Mesenchymal stem cell (in vitro differentiated cells and primary cell): Measurements from ENCODE around the gene SKI.
A peak's percentile ranks its signal among the peaks of the same experiment; 100 is the strongest.

Experiments used
- DNase-seq: peaks from one replicate; pipeline ENCODE4 v3.0.0-alpha.2; 2013
- H2AFZ ChIP-seq: one replicate; pipeline ENCODE4 v1.6.1; 2013; ENCODE audit warnings: low read depth, mild to moderate bottlenecking, control low read depth, inconsistent platforms, low read length, moderate library complexity
- H2AK5ac ChIP-seq: 2 replicates; pipeline ENCODE4 v1.6.1; 2013; ENCODE audit warnings: low read length, moderate library complexity, mild to moderate bottlenecking, inconsistent platforms; ENCODE audit not compliant: severe bottlenecking
- H2BK120ac ChIP-seq: one replicate; pipeline ENCODE4 v1.6.1; 2013; ENCODE audit warnings: low read depth, mild to moderate bottlenecking, inconsistent platforms, low read length, moderate library complexity
- H2BK12ac ChIP-seq, 2 experiments: one replicate each; pipeline ENCODE4 v1.6.1; 2013; ENCODE audit warnings: inconsistent platforms in 2 of 2, low read length in 2 of 2, mild to moderate bottlenecking in 2 of 2, moderate library complexity in 2 of 2, control low read depth in 1 of 2
- H2BK15ac ChIP-seq: one replicate; pipeline ENCODE4 v1.6.1; 2013; ENCODE audit warnings: mild to moderate bottlenecking, low read depth, inconsistent platforms; ENCODE audit not compliant: poor library complexity, severe bottlenecking
- H2BK5ac ChIP-seq: 2 replicates; pipeline ENCODE4 v1.6.1; 2013; ENCODE audit warnings: low read depth, mild to moderate bottlenecking, low read length, control low read depth, inconsistent platforms; ENCODE audit not compliant: poor library complexity, severe bottlenecking
- H3K14ac ChIP-seq, 2 experiments: one replicate each; pipeline ENCODE4 v1.6.1; 2013; ENCODE audit warnings: inconsistent platforms in 2 of 2, low read length in 2 of 2, control low read depth in 1 of 2, mild to moderate bottlenecking in 1 of 2, moderate library complexity in 1 of 2
- H3K18ac ChIP-seq, 2 experiments: one replicate each; pipeline ENCODE4 v1.6.1; 2013; ENCODE audit warnings: inconsistent platforms in 2 of 2, low read length in 2 of 2, control low read depth in 1 of 2, low read depth in 1 of 2, mild to moderate bottlenecking in 1 of 2
- H3K23ac ChIP-seq, 2 experiments: one replicate each; pipeline ENCODE4 v1.6.1; 2013; ENCODE audit warnings: inconsistent platforms in 2 of 2, low read length in 2 of 2, mild to moderate bottlenecking in 2 of 2, moderate library complexity in 2 of 2, control low read depth in 1 of 2
- H3K27ac ChIP-seq: 2 replicates; pipeline ENCODE4 v1.5.1; 2013; ENCODE audit warnings: mild to moderate bottlenecking, moderate library complexity, low read length, control low read depth, inconsistent platforms; ENCODE audit not compliant: poor library complexity, severe bottlenecking
- H3K27me3 ChIP-seq, 2 experiments: 2 replicates each; pipeline versions ENCODE4 v1.6.1 to v1.7.0; 2013; ENCODE audit warnings: low read length in 2 of 2, mild to moderate bottlenecking in 2 of 2, moderate library complexity in 2 of 2, control low read depth in 1 of 2, inconsistent platforms in 1 of 2; ENCODE audit not compliant: control insufficient read depth in 1 of 2, insufficient read depth in 1 of 2
- H3K36me3 ChIP-seq, 2 experiments: 2 replicates each; pipeline versions ENCODE4 v1.6.1 to v1.7.0; 2013; ENCODE audit warnings: low read length in 2 of 2, control low read depth in 1 of 2, inconsistent platforms in 1 of 2, low read depth in 1 of 2, mild to moderate bottlenecking in 1 of 2; ENCODE audit not compliant: insufficient read depth in 2 of 2, control insufficient read depth in 1 of 2
- H3K4ac ChIP-seq, 2 experiments: one replicate each; pipeline ENCODE4 v1.6.1; 2013; ENCODE audit warnings: inconsistent platforms in 2 of 2, low read length in 2 of 2, mild to moderate bottlenecking in 2 of 2, moderate library complexity in 2 of 2, control low read depth in 1 of 2, low read depth in 1 of 2
- H3K4me1 ChIP-seq: 2 replicates; pipeline ENCODE4 v1.6.1; 2013; ENCODE audit warnings: low read depth, low read length, control low read depth; ENCODE audit not compliant: control insufficient read depth, insufficient read depth
- H3K4me2 ChIP-seq: 2 replicates; pipeline ENCODE4 v1.6.1; 2013; ENCODE audit warnings: low read length, mild to moderate bottlenecking, inconsistent platforms; ENCODE audit not compliant: poor library complexity, severe bottlenecking
- H3K4me3 ChIP-seq, 2 experiments: 2 replicates each; pipeline versions ENCODE4 v1.5.1 to v1.7.0; 2013; ENCODE audit warnings: low read length in 2 of 2, mild to moderate bottlenecking in 2 of 2, control low read depth in 1 of 2, low read depth in 1 of 2; ENCODE audit not compliant: insufficient read depth in 1 of 2
- H3K79me1 ChIP-seq: replicated peaks from 2 replicates; pipeline ENCODE4 v1.6.1; 2013; ENCODE audit warnings: mild to moderate bottlenecking, control low read depth, low read length, inconsistent platforms; ENCODE audit not compliant: poor library complexity, severe bottlenecking
- H3K9ac ChIP-seq: 2 replicates; pipeline ENCODE4 v1.7.0; 2013; ENCODE audit warnings: mild to moderate bottlenecking, low read length, moderate library complexity
- H3K9me3 ChIP-seq: 2 replicates; pipeline ENCODE4 v1.7.0; 2013; ENCODE audit warnings: mild to moderate bottlenecking, low read length; ENCODE audit not compliant: control insufficient read depth
- H4K8ac ChIP-seq: one replicate; pipeline ENCODE4 v1.6.1; 2013; ENCODE audit warnings: inconsistent platforms, mild to moderate bottlenecking, low read length, moderate library complexity
- H4K91ac ChIP-seq: one replicate; pipeline ENCODE4 v1.6.1; 2013; ENCODE audit warnings: mild to moderate bottlenecking, low read length, inconsistent platforms
- WGBS: methylation state at CpG from one replicate; pipeline ENCODE4 v1.1.7; 2013; ENCODE audit warnings: mixed read lengths; 5-methylcytosine and 5-hydroxymethylcytosine counted together

SKI gene

GRCh38 chr1:2230781-2231531, 2.8 kb downstream of the SKI start:
- peak overlapping the region; percentile 64 to 92 for H3K4me3 ChIP-seq
- H2AK5ac ChIP-seq, result no peak overlapping the region
- peaks cover 0 to 24% of the 10 kb centered on the region in 2 experiments for H3K36me3 ChIP-seq
- peak overlapping the region; percentile 92 for H3K4me2 ChIP-seq
- H4K91ac ChIP-seq, result no peak overlapping the region
- peak; percentile 64 for DNase-seq
- no peaks in the 10 kb centered on the region for H3K9me3 ChIP-seq
- H2BK12ac ChIP-seq, result peak overlapping the region in 1 of 2 experiments; percentile 67
- peaks cover 6% of the 10 kb centered on the region for H3K79me1 ChIP-seq
- H3K27ac ChIP-seq, result peak overlapping the region; percentile 48
- no peak overlapping the region for H4K8ac ChIP-seq
- no peak overlapping the region for H2BK5ac ChIP-seq
- peak overlapping the region in 1 of 2 experiments; percentile 94 for H3K14ac ChIP-seq
- peaks cover 60% of the 10 kb centered on the region for H3K4me1 ChIP-seq
- H2BK15ac ChIP-seq, result no peak overlapping the region
- WGBS, result 20% methylated on average over 30 of the region's 30 CpGs
- no peak overlapping the region for H2AFZ ChIP-seq
- H3K27me3 ChIP-seq, result no peaks in the 10 kb centered on the region
- no peak overlapping the region for H2BK120ac ChIP-seq
- peak overlapping the region in 1 of 2 experiments; percentile 85 for H3K18ac ChIP-seq
- H3K23ac ChIP-seq, result peak overlapping the region in 1 of 2 experiments; percentile 78
- H3K4ac ChIP-seq, result peak overlapping the region; percentile 9 to 68
- peak overlapping the region; percentile 94 for H3K9ac ChIP-seq

- 32% methylated on average over 21 of the region's 26 CpGs for WGBS
- H2AFZ ChIP-seq, result no peak overlapping the region
- H3K9me3 ChIP-seq, result no peaks in the 10 kb centered on the region
- H2AK5ac ChIP-seq, result no peak overlapping the region
- H4K91ac ChIP-seq, result peak overlapping the region; percentile 6
- H3K4me3 ChIP-seq, result peak overlapping the region; percentile 64 to 92
- no peak overlapping the region for H4K8ac ChIP-seq
- H3K4ac ChIP-seq, result peak overlapping the region in 1 of 2 experiments; percentile 68
- peak overlapping the region; percentile 94 for H3K9ac ChIP-seq
- H3K14ac ChIP-seq, result no peak overlapping the region
- peak overlapping the region in 1 of 2 experiments; percentile 78 for H3K23ac ChIP-seq
- no peak overlapping the region for H2BK12ac ChIP-seq
- H3K79me1 ChIP-seq, result peaks cover 3% of the 10 kb centered on the region
- peaks cover 0 to 26% of the 10 kb centered on the region in 2 experiments for H3K36me3 ChIP-seq
- H3K27me3 ChIP-seq, result no peaks in the 10 kb centered on the region
- H2BK120ac ChIP-seq, result no peak overlapping the region
- H3K4me1 ChIP-seq, result peaks cover 59% of the 10 kb centered on the region
- no peak overlapping the region for H2BK15ac ChIP-seq
- H3K4me2 ChIP-seq, result peak overlapping the region; percentile 92
- peak; percentile 83 for DNase-seq
- peak overlapping the region in 1 of 2 experiments; percentile 85 for H3K18ac ChIP-seq
- H3K27ac ChIP-seq, result peak overlapping the region; percentile 52
- no peak overlapping the region for H2BK5ac ChIP-seq
Measured at GRCh38 chr1:2231532-2232254, 3.6 kb downstream of the SKI start.

GRCh38 chr1:2232255-2232915, 4.3 kb downstream of the SKI start:
- Histone ChIP-seq H3K36me3 (peaks cover 0 to 33% of the 10 kb centered on the region in 2 experiments), H2BK12ac (no peak overlapping the region), H3K4me3 (peak overlapping the region; percentile 40 to 92), H3K9me3 (no peaks in the 10 kb centered on the region), H2BK5ac (no peak overlapping the region), H3K4ac (no peak overlapping the region), H3K14ac (peak overlapping the region in 1 of 2 experiments; percentile 63), H3K27ac (peak overlapping the region; percentile 52), H3K23ac (peak overlapping the region in 1 of 2 experiments; percentile 48), H2AK5ac (peak overlapping the region; percentile 15), H3K18ac (peak overlapping the region; percentile 48 to 63), H4K91ac (peak overlapping the region; percentile 25), H2BK120ac (peak overlapping the region; percentile 22), H3K9ac (peak overlapping the region; percentile 94), H4K8ac (no peak overlapping the region), H3K4me1 (peaks cover 61% of the 10 kb centered on the region), H3K27me3 (no peaks in the 10 kb centered on the region), H3K4me2 (peak overlapping the region; percentile 92), H3K79me1 (no peaks in the 10 kb centered on the region), H2AFZ (no peak overlapping the region), H2BK15ac (no peak overlapping the region)
- no peak for DNase-seq
- 79% methylated on average over 17 of the region's 17 CpGs for WGBS
